HG03439 (cell line): ENCODE measurements around the gene SPRY4.
"Not testable (repeated sequence)": the region's sequence is repeated elsewhere in the genome, so short reads cannot be mapped to it uniquely, and the experiment has no call there.

Experiments used
- ATAC-seq: cut with Tn5 transposase; IDR thresholded peaks from one replicate; pipeline ENCODE4 v1.9.1; 2021; ENCODE audit warnings: mild to moderate bottlenecking, moderate library complexity; ENCODE audit not compliant: unreplicated experiment

SPRY4 gene

DNA sequence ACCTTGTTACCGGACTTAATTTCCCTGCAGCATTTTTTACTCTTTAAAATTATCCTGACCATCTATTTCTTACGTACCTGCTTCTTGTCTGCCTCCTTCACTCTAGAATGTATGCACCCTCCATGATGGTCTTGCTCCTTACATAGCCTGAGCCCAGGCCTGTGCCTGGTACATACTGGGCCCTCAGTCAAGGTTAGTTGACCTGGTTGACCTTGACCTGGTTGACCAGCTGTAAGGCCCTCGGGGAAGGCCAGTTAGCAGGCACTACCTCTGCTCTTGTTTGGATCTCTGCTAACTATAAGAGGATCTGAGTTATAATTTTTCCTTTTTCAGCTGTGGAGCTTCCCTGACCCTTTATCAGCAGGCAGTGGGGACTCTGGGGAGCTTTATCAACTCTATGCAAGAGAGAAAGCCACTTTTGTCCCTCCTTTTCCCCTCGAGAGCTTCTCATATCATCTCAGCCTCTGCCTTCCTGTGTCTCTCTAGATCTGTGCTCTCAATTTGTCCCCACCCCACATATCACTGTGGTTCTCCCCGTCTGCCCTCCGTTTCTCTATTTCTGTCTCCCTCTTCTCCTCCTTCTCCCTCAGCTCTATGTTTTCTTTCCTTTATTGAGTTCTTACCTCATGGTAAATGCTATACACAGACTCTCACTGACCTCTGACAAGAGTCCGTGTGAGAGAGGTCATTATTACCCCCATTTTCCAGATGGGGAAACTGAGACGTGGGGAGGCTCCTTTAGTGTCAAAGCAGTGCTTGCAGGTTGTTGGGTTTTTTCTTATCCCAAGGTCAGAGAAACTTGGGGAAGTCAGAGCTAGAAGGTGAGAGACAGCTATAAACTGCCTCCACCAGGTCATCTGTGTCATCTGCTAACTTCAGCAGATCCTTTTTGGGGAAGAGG lies 28.6 kb downstream of the SPRY4 start:
- ATAC-seq, result no peak

DNA sequence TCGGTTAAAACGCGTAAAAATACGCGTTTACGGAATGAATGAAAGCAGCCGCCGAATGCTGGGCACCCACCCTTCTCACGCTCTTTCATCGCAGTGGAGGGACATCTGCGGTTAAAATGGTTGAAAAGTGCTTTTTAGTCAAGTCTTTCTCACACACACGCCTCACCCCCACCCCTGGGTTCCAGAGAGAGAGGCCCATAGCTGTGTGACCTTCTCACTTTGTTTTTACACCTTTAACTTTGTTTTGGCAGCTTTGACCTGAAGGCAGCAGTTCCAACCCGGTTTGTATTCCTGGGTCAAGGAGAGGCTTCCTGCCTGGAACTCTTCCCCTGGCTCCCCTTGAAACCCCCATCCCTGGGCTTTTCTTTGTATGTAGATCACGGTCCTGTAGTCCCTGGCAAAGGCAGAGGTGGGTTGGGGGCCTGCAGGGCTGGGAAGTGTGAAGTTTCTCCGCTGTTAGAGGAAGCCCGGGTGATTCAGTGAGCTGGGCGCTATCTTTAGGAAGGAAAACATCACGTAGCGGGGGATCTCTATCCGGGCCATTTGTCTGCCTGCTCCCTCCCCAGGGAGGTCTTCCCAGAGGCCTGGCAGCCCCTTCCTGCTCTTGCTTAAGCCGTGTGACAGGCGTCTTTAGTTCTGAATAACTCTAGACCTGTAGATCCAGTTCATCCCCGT lies 29.6 kb downstream of the SPRY4 start:
- ATAC-seq, result no peak

DNA sequence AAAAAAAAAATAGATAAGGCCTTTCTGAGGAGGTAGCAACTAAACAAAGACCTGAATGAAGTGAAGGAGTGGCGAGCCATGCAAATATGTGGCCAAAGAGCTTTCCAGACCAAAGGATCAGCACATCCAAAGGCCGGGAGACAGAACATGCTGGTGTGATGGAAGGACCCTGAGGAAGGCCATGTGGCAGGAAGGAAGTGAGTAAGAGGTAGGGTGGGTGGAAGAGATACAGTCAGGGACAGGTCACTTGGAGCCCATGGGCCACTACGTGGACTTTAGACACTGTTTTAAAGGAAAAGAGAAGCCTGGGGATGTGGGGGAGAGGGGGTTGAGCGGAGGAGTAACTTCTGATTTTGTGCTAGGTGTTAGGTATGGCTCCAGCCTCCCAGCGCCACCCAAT lies 31.3 kb downstream of the SPRY4 start:
- ATAC-seq, result no peak

DNA sequence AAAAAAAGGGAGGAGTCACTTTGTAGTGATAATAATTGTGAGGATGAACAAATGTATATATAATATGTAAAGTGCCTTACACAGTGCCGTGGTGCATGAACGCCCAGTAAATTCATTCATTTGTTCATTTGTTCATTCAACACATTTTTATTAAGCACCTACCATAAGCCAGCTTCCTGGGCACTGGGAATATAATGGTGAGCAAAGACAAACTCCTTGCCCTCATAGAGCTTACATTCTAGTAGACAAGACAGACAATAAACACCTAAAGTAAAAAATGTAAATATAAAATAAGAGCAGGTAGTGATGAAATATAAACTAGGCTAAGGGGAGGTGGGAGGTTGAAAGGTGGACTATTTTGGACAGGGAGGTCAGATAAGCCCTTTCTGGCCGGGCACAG lies 32.0 kb downstream of the SPRY4 start:
- ATAC-seq, result no peak

DNA sequence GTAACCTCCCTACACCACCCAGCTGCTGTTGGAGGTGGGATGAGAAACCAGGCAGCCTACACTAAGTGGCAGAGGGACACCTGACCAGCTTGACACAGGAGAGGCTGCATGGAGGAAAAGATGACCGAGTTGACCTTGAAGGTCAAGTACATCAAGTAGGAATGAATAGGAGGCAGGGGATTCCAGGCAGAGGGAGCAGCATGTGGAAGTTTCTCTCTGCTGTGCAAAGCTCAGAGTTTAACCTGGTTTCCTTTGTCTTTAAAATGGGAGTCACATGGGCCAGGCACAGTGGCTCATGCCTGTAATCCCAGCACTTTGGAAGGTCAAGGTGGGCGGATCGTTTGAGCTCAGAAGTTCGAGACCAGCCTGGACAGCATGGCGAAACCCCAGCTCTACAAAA lies 32.6 kb downstream of the SPRY4 start:
- ATAC-seq, result no peak

DNA sequence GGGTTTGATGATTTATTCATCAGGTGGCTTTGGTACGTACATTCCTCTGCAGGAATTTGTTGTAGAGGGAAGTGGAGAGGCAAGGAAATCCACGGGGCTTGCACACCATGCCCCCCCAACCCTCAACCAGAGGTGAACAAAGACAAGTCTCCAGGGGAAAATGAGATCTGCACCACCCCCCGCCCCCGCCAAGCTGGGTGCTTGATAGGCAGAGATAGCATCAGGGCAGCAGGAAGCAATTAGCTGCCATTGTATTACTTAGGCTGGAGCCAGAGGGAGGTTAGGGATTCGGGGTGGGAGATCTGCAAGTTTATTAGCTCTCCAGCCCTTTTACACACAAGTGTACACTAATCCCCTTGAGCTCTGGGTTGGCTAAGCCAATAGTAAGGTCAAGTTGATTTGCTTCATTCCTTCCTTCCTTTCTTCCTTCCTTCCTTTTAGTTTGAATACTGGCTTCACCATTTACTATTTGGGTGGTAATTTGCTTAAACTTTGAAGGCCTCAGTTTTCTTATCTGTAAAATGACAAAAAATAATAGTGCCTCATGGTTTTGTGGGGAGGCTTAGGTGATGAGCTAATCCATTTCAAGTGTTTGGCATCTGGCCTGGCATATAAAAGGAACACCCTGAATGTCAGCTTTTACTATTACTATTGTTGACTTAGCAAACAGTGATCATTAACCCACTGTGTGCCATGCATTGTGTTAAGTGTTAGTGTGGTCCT lies 34.1 kb downstream of the SPRY4 start:
- ATAC-seq, result no peak

DNA sequence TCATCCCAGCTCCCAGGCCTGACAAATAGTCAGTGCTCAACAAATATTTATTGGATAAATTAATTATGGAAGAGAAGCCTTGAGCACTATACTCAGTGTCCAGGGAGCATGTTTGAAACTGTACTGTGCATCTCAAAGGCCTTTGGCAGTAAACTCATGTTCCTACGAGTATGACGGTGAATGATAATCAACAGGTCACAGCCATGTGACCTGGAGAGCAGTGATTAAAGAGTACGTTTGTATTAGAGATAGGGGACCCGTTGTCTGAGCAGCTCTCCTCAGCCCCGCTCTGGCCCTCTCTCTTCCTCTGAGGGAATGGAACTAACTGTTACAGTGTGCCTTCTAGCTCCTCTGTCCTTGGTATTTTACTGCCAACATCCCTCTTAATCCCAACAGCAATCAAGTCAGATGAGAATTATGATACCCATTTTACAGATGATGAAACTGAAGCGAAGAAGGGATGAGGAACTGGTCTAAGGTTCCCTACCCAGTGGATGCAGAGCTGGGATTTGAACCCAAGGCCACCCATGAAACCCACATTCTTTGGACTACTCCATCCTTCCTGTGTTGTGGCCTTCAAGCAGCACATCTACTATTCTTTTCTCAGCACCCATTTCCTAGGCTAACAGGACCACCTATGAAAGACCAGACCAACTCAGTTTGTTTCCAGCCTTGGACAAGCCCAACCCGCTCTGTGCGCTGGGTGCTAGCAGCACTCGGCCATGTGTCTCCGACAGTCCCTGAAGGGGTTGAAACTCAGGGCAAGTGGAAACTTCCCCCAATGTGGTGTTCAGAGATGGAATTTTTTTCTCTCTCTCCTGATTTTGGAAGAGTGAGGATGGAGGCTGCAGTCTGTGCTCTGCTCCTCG lies 34.9 kb downstream of the SPRY4 start:
- ATAC-seq, result no peak

DNA sequence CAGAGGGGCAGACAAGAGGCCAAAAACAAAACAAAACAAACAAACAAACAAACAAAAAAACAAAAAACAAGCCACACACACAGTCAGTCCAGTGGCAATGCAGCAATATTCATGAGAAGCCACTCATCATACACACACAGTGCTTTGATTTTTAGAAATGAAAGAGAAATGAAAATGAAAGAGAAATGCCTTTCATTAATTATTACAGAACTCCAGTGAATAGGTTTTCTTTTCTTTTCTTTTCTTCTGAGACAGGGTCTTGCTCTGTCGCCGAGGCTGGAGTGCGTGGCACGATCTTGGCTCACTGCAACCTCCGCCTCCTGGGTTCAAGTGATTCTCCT lies 36.9 kb downstream of the SPRY4 start:
- no peak for ATAC-seq

DNA sequence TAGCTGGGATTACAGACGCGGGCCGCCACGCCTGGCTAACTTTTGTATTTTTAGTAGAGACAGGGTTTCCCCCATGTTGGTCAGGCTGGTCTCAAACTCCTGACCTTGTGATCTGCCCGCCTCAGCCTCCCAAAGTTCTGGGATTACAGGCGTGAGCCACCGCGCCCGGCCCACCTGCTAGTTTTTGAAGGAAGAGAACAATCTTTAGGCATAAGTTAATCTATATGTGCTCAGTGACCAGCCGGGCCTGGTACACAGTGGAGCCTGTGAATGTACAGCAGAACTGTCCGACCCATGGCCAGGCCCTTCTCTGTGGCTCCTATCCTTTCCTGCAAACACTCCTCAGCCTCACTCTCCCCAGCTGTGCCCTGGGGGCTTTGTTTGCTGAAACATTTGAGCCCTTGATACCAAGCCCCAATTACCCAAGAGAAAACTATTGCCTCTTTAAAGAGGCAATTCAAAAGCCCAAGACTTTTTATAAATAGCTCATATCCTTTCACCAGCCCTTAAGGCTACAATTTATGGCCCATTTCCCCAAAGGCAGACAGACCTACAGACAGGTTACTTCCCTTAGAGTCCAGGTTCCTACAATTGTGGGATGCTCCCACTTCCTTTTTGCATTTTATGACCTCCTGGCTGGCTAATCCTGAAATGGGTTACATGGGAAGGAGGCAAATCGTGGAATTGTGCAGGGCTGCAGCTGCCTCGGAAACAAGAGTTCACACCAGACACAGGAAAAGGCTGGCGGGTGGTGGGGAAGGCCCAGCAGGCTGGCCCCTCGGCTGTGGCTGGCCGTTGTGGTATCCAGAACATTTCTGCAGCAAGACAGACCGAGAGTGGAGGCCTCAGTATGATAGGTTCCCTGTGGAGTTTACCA lies 37.5 kb downstream of the SPRY4 start:
- no peak for ATAC-seq

DNA sequence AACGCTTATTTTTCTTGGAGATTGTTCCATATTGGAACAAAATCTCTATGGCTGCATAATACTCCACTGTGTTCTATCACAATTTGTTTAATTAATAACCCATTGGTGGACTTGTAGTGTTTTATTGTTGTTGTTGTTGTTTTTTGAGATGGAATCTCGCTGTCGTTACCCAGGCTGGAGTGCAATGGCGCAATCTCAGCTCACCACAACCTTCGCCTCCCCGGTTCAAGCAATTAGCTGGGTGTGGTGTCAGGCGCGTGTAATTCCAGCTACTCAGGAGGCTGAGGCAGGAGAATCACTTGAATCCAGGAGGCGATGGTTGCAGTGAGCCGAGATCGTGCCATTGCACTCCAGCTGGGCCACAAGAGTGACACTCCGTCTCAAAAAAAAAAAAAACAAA lies 38.7 kb downstream of the SPRY4 start:
- ATAC-seq, result no peak

DNA sequence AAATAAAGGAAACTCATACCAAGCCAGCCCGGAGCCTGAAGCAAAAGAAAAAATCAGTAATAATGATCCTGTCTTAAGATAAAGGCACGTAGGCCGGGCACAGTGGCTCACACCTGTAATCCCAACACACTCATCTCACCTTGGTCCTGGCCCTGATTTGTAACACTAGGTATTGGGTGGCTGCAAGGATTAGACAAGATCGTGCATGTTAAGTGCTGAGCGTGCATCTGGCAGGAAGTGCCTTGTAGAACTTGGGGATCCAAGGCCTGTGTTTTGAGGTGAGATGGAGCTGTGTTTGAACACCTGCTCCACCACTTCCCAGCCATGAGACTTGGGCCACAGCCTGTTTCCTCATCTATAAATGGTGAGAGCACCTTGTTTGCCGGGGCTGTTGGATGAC lies 41.5 kb downstream of the SPRY4 start:
- ATAC-seq, result no peak

DNA sequence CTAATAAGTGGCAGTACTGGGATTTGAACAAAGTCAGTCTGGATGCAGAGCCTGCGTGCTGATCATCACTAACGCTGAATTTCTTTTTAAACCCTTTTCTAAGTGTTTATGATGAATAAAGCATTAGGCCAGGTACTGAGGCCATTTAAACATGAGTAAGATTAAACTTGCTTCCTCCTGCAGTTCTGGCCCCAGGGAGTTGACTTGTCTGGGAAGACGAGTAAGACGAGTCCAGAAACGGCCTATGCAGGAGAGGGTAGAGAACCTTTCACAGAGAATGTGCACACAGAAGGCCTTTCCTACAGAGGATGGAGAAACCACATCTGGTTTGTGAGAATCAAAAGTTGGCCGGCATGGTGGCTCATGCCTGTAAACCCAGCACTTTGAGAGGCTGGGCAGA lies 42.9 kb downstream of the SPRY4 start:
- no peak for ATAC-seq

DNA sequence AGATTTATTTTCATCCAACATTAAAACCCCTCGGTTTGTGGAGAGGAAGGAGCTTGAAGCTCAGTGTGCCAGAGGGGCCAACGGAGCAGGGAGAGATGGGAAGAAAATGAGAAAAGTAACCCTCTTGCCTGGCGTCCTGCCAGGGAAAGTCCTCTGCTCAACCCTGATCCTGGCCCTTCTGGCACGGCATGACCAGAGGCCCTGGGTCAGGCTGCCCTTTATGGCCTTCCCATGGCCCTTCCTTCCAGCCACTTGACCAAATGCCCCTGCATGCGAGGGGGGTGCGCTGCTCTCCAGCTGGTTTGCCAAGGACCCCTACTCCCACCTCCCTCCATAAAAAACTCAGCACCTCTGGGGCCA lies 43.8 kb downstream of the SPRY4 start:
- no peak for ATAC-seq

DNA sequence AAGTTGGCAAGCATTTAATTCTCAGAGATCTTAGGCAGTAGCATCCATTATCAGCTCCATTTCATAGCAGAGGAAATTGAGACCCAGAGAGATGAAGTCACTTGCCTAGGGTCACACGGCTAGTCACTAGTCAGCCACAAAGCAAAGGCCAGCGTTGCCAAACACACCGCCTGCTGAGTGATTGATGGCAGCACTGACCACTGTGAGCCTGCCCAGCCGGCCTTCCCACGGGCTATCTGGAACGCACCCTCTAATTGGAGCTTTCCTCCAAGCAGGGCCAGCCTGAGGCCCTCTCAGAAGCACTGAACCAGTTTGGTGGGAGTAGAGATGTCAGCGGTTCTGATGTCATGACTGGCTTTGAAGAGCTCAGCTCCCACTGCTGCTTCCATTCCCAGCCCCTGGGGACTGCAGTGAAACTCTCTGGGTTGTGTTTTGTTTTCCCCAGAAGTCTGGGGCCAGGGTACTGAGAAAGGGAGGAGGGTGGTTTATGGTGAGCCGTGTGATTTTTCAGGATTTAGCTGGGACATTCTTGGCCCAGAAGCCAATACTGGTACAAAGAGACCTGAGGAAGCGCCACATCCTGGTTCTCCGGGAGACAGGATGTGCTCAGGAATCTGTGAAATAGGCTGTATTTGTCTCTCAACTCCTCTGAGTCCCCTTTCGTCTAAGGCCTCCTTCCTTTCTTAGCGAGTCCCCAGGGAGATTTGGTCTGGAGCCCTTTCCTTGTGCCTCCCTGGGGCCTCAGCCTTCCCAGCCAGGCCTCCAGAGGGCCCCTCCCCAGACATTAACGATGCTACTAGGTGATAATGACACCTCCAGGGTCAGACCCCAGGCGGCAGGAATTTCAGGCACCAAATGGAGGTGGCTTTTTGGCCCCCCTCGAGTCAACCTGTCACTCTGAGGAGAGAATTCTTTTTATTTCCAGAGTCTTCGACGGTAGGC lies 44.5 kb downstream of the SPRY4 start:
- no peak for ATAC-seq

DNA sequence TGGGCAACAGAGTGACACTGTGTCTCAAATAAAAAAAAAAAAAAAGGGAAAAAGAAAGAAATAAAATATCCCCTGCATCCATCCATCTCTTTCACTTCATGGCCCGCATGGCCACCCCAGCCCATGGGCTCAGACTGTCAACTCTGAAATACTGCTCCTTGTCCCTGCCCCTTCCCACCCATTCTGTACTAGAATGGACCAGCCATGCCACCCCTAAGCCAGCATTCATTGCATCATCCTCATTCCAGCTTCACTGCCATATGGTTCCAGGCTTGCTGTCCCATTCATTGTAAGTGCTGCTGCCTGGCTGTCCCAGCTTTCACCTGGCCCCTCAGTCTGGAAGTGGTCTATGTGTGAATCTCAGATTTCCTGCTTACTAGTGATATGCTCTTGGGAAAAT lies 46.2 kb downstream of the SPRY4 start:
- no peak for ATAC-seq

DNA sequence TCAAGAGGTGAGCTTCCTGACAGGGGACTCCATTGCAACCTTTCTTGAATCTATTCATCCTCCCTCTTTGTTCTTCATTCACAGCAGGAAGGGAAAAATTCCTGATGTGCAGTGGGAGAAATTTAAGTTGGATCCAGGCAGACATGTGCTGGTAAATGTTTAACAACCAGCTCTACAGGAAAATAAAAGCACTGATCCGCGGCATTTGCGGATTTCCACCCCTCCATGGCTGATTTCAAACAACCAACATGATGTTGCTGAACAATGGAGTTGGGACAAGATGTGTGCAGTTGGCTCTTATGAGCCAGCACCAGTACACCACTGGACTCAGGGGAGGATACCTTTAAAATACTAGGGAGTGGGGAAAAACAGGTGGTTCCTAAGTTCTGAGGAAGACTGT lies 47.0 kb downstream of the SPRY4 start:
- ATAC-seq, result no peak

DNA sequence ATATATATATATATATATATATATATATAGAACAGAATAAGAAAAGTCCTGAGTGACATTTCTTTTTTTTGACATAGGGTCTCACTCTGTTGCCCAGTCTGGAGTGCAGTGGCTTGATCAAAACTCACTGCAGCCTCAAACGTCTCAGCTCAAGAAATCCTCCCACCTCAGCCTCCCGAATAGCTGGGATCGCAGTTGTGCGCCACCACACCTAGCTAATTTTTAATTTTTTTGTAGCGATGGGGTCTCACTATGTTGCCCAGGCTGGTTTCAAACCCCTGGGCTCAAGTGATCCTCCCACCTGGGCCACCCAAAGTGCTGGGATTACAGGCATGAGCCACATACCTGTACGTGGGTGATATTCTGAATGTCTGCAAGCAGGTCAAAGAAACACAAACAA lies 48.3 kb downstream of the SPRY4 start:
- ATAC-seq, result no peak

DNA sequence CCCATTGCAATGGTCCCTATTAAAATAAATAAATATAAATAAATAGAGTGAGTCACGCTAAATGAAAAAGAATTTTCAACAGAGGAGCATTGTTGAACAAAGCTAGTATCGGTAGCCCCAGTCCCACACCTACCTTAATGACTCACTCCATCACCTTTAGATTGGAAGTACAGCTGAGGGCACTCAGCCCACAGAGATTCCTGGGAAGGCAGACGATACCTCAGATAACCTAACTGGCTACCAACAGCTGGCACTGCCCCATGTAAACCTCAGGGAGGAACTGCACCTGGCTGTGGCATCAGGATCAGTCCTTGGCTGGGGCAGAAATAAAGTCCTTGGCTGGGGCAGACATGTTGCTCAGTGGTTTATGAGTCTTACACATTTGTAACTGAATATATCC lies 49.3 kb downstream of the SPRY4 start:
- no peak for ATAC-seq

DNA sequence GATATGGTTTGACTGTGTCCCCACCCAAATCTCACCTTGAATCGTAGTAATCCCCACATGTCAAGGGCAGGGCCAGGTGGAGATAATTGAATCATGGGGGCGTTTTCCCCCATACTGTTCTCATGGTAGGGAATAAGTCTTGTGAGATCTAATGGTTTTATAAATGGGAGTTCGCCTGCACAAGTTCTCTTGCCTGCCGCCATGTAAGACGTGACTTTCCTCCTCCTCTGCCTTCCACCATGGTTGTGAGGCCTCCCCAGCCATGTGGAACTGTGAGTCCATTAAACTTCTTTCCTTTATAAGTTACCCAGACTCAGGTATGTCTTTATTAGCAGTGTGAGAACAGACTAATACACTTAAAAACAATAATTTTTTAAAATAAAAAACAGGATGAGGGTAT lies 52.2 kb downstream of the SPRY4 start:
- not testable (repeated sequence) for ATAC-seq
